NB4 (cell line): Measurements from ENCODE around the gene GPR18.

Source experiments
- DNase-seq: peaks from one replicate; pipeline ENCODE4 v3.0.0; 2010; ENCODE audit warnings: low read depth
- H3K4me3 ChIP-seq: one replicate; pipeline ENCODE4 v1.5.1; 2011; ENCODE audit warnings: mild to moderate bottlenecking, low read depth, low read length, moderate library complexity
- CTCF ChIP-seq: IDR thresholded peaks from one replicate; pipeline ENCODE4 v1.5.1; 2012; ENCODE audit warnings: low read depth, low read length
- MYC ChIP-seq: IDR thresholded peaks from 2 replicates; pipeline ENCODE4 v1.6.1; 2011; ENCODE audit warnings: low read depth, low read length
- POLR2A ChIP-seq: IDR thresholded peaks from 2 replicates; pipeline ENCODE4 v1.6.1; 2011; ENCODE audit warnings: mild to moderate bottlenecking; ENCODE audit not compliant: insufficient read length; ENCODE audit errors: extremely low read depth
- TF ChIP-seq, protein P1 (sequence below): IDR thresholded peaks from 2 replicates; pipeline ENCODE4 v1.6.1; 2011; ENCODE audit warnings: low read depth, low read length

The GPR18 gene

DNA sequence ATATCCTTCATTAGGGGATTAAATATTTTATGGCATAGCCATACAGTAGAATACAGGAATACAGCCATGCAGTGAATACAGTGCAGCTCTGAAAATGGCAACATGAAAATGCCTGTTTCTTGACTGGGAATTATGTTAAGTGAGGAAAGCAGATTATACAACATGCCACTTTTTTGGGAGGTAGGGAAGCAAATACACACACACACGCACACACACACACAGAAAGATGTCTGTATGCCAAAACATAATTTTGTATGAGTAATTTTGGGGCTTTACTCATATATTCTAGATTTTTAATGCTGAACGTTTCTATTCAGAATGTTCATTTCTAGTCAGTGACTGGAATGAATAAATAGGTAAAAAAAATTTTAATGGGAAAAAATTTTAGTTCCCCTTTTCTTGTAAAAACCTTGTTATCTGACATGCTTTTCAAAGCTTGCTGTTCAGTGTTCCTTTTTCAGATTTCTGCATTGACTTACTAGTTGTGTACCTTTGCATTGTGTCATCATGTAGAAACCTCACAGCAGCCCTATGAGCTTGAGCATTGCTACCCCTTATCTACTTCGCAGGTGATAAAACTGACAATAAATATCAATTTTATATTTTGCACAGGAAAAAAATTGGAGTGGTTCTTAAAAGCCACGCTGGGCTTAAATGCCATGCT lies 41.2 kb upstream of the GPR18 start:
- no peak overlapping the region for H3K4me3 ChIP-seq
- no peak for DNase-seq
- TF ChIP-seq POLR2A (no peak), CTCF (no peak), MYC (no peak)
- TF ChIP-seq, protein P1, sequence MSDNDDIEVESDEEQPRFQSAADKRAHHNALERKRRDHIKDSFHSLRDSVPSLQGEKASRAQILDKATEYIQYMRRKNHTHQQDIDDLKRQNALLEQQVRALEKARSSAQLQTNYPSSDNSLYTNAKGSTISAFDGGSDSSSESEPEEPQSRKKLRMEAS = no peak

- TF ChIP-seq MYC (no peak), CTCF (no peak), POLR2A (no peak)
- TF ChIP-seq, protein P1 = no peak
- no peak overlapping the region for H3K4me3 ChIP-seq
- no peak for DNase-seq
Measured at GRCh38 chr13:99298056-99298455, 39.9 kb upstream of the GPR18 start.

DNA sequence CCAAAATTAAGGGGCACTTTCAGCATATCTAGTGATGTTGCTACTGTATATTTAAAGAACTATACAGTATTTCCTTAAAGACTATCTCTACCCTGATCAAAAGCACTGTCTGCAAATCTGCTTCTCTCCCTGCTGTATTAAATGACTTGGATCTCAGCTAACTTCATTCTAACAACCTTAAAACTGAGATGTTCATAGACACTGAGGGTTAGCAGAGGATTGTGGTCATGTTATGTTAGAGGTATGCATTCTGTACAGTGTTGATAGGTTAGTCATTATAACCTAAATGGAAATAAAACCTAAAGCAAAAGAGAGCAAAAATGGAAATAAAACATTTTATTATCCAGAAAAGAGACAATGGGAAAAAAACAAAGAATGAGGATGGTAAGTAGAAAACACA lies 39.2 kb upstream of the GPR18 start:
- DNase-seq = no peak
- no peak overlapping the region for H3K4me3 ChIP-seq
- no peak for TF ChIP-seq MYC
- TF ChIP-seq POLR2A = no peak
- no peak for TF ChIP-seq CTCF
- TF ChIP-seq, protein P1 = no peak

DNA sequence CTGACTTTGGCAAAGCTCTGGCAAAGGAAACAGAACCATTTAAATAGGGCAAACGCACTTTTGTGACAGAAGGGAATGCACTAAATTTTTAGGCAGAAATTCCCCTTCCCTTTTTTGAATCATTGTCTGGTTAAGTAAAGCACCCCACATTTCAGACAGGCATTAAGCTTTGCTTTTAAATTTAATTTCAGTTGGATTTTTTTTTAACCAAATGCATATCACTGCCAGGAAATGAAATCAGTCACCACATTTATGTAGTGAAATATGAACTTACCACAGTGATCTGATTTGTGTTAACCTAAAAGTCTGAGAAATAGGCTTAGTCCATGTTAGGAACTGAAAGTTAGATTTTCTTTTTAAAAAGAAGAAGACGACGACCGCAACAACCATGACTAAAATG lies 38.2 kb upstream of the GPR18 start:
- TF ChIP-seq, protein P1 = no peak
- TF ChIP-seq MYC (no peak), CTCF (no peak), POLR2A (no peak)
- DNase-seq = no peak
- H3K4me3 ChIP-seq = no peak overlapping the region

DNA sequence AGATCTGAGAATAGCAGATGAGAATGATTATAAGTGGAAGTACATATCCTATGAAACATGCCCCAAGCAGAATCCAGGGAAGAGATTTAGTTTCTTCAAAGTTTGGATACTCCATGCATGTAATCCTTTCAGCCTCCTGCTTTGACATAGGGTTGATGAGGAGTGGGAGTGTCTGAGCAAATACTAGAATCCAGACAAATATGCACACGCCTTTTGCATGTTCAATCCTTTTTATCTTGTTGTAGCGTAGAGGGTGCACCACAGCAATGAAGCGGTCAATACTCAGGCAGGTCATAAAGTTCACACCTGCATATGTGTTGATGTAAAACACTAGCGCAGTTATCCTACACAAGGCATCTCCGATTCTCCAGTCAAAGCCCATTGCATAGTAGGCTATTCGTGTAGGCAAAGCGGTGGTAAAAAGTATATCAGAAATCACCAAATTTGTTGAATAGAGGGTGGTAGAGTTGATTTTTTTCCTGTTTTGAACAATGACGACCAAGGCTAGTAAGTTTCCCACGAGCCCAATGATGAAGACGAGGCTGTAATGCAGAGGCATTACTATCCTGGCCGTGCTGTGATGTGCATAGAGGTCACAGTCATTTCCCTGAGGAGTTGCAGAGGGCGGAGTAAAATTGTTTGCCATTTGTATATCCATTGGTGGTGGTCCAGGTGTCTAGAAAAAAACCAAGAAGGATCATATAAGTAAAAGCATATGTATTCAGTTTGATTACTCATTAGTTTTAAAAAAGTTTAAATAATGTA lies 37.5 kb upstream of the GPR18 start:
- no peak for DNase-seq
- TF ChIP-seq POLR2A (no peak), CTCF (no peak), MYC (no peak)
- TF ChIP-seq, protein P1 = no peak
- H3K4me3 ChIP-seq = no peak overlapping the region
